HEK293 (cell line): ENCODE results near the gene LCMT2.

Experiments
- CTCF ChIP-seq: fragments of 450-650 bp; formaldehyde crosslinking; IDR thresholded peaks from 2 replicates; pipeline ENCODE4 v1.5.1; 2016; ENCODE audit warnings: missing biosample characterization, missing genetic modification characterization
- YY1 ChIP-seq: fragments of 450-650 bp; formaldehyde crosslinking; IDR thresholded peaks from 2 replicates; pipeline ENCODE4 v1.5.1; 2018; ENCODE audit warnings: missing biosample characterization, missing genetic modification characterization
- ZBTB26 ChIP-seq: fragments of 450-650 bp; formaldehyde crosslinking; optimal IDR thresholded peaks from 2 replicates; pipeline ENCODE3; 2016; ENCODE audit warnings: missing biosample characterization, mild to moderate bottlenecking, missing genetic modification characterization
- ZBTB44 ChIP-seq: fragments of 450-650 bp; IDR thresholded peaks from 2 replicates; pipeline ENCODE4 v1.5.1; 2018; ENCODE audit warnings: missing biosample characterization, mild to moderate bottlenecking, missing genetic modification characterization
- ZNF174 ChIP-seq: fragments of 450-650 bp; formaldehyde crosslinking; IDR thresholded peaks from 2 replicates; pipeline ENCODE4 v1.5.0; 2017; ENCODE audit warnings: missing biosample characterization, mild to moderate bottlenecking, missing genetic modification characterization
- ZNF248 ChIP-seq: fragments of 450-650 bp; formaldehyde crosslinking; IDR thresholded peaks from 2 replicates; pipeline ENCODE4 v1.5.1; 2017; ENCODE audit warnings: missing biosample characterization, missing genetic modification characterization
- ZNF266 ChIP-seq: fragments of 450-650 bp; formaldehyde crosslinking; IDR thresholded peaks from 2 replicates; pipeline ENCODE4 v1.5.1; 2016; ENCODE audit warnings: missing biosample characterization, missing genetic modification characterization, low read depth
- ZNF311 ChIP-seq: fragments of 450-650 bp; formaldehyde crosslinking; IDR thresholded peaks from 2 replicates; pipeline ENCODE4 v1.5.1; 2017; ENCODE audit warnings: missing biosample characterization, missing genetic modification characterization, borderline replicate concordance
- ZNF366 ChIP-seq: fragments of 450-650 bp; formaldehyde crosslinking; conservative IDR thresholded peaks from 2 replicates; pipeline ENCODE4 v1.5.1; 2016; ENCODE audit warnings: missing biosample characterization, missing genetic modification characterization
- ZNF416 ChIP-seq: fragments of 450-650 bp; formaldehyde crosslinking; IDR thresholded peaks from 2 replicates; pipeline ENCODE4 v1.5.1; 2016; ENCODE audit warnings: missing biosample characterization, missing genetic modification characterization
- ZNF548 ChIP-seq: fragments of 450-650 bp; formaldehyde crosslinking; IDR thresholded peaks from 2 replicates; pipeline ENCODE4 v1.5.1; 2016; ENCODE audit warnings: missing biosample characterization, missing genetic modification characterization
- ZNF558 ChIP-seq: fragments of 450-650 bp; formaldehyde crosslinking; IDR thresholded peaks from 2 replicates; pipeline ENCODE4 v1.5.1; 2016; ENCODE audit warnings: missing biosample characterization, missing genetic modification characterization
- ZNF777 ChIP-seq: fragments of 450-650 bp; formaldehyde crosslinking; IDR thresholded peaks from 2 replicates; pipeline ENCODE4 v1.5.1; 2017; ENCODE audit warnings: missing biosample characterization, missing genetic modification characterization, borderline replicate concordance

- no peak for TF ChIP-seq CTCF
- no peak for TF ChIP-seq ZNF416 (tag by site-specific recombination)
- TF ChIP-seq ZNF777 (tag by site-specific recombination), result no peak
- no peak for TF ChIP-seq ZNF548 (tag by site-specific recombination)
- no peak for TF ChIP-seq ZNF366 (tag by site-specific recombination)
- TF ChIP-seq ZNF558 (tag by site-specific recombination), result no peak
- TF ChIP-seq ZNF266, result no peak
- TF ChIP-seq ZBTB44 (tag by site-specific recombination), result no peak
- no peak for TF ChIP-seq YY1 (tag by site-specific recombination)
- no peak for TF ChIP-seq ZNF311 (tag by site-specific recombination)
- no peak for TF ChIP-seq ZNF248 (tag by site-specific recombination)
- TF ChIP-seq ZBTB26, result no peak
- TF ChIP-seq ZNF174, result no peak
Measured at GRCh38 chr15:43312378-43312777, 18.0 kb downstream of the LCMT2 start.
